CMK (cell line): ENCODE results near the gene TMEM9.
A peak's percentile ranks its signal among the peaks of the same experiment; 100 is the strongest.

Experiments
- DNase-seq: peaks from one replicate; pipeline ENCODE4 v3.0.0-alpha.2; 2010; ENCODE audit warnings: low read depth

Gene TMEM9

GRCh38 chr1:201126832-201127754 is 27.2 kb downstream of the TMEM9 start, which contains the start of gene ASCL5:
ASCL5 (minus strand) TSS chr1:201127184; CDS start chr1:201115372, 11,812 bp downstream.
- DNase-seq: no peak

DNA sequence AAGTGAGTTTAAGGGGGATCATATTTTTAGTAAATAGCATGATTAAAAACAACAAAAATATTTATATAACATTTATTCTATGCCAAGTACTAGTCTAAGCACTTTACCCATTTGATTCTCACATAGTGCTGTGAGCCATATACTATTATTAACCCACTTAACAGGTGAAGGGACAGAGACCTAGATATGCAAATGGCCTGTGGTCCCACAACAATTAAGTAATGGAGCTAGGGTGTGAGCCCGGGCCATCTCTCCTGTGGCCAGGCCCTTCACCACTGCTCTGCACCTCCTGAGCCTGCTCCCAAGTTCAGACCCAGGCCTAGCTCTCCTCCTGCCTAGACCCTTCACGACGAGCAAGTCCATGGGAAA is 27.8 kb downstream of the TMEM9 start:
- no peak for DNase-seq

GRCh38 chr1:201125800-201126199 is 28.5 kb downstream of the TMEM9 start:
- DNase-seq: no peak

DNA sequence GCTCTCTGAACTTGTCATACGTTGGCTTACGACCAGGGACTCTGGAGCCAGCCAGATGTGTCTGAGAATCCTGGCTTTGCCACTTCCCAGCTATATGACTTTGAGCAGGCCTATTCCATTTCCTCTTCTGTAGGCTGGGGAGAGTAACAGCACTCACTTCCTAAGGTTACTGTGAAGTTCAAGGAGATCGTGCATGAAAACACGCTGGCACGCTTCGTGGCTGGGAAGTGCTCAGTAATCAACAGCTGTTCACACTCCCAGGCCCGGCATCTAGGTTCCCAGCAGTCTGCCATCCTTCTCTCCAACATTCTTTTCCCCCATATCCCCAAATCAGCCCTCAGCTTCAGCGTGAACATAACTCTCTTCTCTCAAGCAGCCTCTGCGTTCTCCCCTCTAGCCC is 29.3 kb downstream of the TMEM9 start:
- no peak for DNase-seq

DNA sequence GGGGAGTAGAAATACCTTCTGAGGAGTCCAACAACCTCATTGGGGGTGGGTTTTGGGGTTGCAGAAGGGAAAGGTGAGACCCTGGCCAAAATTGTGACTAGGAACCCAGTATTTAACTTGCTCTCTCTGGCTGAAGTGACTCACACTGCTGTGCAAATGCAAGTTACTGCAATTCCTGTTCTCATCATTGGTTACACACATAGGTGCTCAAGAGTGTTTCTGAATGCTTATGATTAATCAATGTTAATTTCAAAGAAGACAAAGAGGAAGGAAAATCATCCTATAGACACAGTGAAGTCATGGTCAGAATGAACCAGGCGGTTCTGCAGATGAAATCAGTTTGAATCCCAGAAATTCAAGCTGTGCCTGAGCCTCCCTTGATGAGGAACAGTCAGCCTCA is 30.4 kb downstream of the TMEM9 start:
- no peak for DNase-seq

- DNase-seq: no peak
These were observed 31.8 kb downstream of the TMEM9 start for GRCh38 chr1:201122321-201122957.

- DNase-seq: no peak
These were observed 34.8 kb downstream of the TMEM9 start for GRCh38 chr1:201119206-201120197.

DNA sequence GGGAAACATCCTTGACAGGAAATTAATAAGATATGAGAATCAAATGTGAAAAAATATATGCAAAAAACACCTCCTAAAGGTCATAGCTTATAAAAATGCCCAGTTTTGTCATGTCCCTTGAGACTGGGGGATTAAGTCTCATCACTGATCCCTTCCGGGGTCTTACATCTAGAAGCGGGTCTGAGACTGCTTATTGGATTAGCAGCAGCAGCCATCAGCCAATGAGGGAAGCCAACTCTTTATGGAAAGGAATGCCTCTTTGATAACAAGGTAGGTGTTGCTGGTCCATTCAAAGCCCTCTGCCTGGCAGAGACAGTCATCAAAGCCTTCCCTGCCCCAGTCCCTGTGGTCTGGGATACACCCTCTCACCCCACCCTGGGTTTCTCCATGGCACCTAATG is 38.2 kb downstream of the TMEM9 start:
- DNase-seq: no peak

DNA sequence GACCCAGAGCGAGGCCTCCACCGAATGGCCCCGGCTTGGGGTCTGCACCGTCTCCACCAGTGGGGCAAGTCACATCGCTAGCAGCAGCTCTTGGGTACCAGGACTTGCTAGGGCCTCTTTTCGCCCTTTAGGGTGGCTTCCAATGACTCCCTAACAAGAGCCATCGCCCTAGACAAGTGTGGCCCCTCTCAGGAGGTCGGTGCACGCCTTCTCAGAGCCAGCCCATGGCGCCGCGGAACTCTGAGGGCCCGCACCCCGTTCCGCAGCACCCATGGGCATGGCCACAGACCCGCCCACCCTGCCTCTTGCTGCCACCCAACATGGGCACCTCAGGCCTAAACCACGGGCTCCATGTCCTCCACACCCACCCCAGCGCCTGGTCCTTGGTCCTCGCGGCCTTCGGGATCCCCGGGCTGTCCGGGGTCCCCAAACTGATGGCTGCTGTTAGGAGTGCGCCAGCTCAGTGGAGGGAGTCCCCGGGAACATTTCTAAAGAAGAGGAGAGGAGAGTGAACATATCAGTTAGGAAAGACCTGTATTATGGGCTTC is 38.8 kb downstream of the TMEM9 start:
- no peak for DNase-seq

GRCh38 chr1:201114245-201115131 is 39.8 kb downstream of the TMEM9 start:
- DNase-seq: peak; percentile 48

DNA sequence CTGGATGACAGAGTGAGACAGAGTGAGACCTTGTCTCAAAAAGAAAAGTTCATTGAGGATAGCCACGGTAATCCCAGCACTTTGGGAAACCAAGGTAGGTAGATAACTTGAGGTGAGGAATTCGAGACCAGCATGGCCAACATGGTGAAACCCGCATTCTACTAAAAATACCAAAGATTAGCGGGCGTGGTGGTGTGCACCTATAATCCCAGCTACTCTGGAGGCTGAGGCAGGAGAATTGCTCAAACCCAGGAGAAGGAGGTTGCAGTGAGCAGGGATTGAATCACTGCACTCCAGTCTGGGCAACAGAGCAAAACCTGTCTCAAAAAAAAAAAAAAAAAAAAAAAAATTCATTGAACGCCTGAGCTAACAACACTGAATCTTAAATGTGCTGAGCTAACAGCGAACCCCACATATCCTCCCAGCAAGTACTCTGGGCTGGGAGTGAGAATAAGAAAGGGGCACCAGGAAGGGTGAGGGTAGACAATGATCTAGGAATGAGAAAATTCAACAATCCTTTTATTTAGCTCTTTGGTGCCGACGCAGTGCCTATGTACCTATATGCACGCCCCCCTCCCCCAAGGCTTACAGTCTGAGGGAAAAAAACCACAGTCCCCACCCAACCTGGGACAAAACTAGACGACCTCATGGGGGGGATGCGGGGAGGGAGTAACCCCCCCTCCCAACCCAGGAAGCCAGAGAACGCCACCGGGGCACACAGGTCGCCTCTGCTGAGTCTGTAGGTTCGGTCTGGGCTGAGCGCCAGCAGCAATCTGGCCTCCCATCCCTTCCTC is 40.6 kb downstream of the TMEM9 start:
- DNase-seq: no peak

DNA sequence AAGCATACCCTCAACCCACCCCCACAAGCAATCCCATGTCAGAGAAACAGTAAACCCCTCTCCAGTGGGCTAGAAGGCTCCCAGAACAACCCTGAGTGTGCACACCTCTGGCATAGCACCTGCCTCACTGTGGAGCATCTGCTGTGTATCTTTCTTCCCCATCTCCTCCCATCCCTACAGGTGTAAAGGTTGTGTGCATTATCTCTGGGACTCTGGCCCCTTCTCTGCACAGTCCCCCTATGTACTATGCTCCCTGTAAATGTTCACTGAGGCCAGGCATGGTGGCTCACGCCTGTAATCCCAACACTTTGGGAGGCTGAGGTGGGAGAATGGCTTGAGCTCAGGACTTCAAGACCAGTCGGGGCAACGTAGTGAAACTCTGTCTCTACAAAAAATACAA is 41.3 kb downstream of the TMEM9 start:
- no peak for DNase-seq

GRCh38 chr1:201112173-201112731 is 42.0 kb downstream of the TMEM9 start, which contains the start of gene CACNA1S:
CACNA1S (minus strand) TSS chr1:201112426; CDS start chr1:201112339, 87 bp downstream.
- no peak for DNase-seq

- no peak for DNase-seq
These were observed 42.6 kb downstream of the TMEM9 start for GRCh38 chr1:201111672-201112071.

DNA sequence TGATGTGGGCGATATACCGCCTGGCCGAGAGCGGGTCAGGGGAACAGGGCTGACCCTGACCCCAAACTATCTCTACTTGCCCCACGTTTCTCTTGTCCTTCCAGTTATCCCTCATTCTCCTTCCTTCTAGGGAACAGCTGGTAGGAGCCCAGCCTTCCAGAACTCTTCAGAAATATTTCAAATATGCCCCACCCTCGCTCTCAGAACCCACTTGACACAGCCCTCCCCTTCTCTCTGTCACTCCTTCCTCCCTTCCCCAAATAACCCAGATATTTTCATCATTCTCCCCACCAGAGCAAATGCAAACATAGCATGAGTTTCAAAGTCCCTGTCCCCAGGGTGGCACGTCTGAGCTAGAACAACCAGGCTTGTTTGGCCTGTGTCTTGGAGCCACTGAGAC is 43.1 kb downstream of the TMEM9 start:
- DNase-seq: no peak

DNA sequence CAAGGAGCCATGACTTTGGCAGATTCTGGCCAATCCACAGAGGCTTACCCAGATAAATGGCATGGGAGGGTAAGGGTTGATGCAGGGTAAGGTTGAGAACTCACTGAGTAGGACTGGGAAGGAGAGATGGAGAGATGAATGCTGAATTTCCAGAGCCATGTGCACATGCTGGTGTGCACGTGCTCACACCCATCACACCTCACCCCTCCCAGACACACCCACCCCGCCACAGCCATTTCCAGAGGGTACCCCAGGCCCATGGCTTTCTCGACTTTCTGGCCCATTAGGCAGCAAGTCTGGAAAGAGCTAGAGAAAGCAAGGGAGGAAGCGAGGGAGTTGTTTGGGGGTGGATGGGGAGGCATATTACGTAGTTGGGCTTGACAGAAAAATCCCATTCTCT is 43.7 kb downstream of the TMEM9 start:
- DNase-seq: no peak

- DNase-seq: no peak
These were observed 44.1 kb downstream of the TMEM9 start for GRCh38 chr1:201110138-201110537.

DNA sequence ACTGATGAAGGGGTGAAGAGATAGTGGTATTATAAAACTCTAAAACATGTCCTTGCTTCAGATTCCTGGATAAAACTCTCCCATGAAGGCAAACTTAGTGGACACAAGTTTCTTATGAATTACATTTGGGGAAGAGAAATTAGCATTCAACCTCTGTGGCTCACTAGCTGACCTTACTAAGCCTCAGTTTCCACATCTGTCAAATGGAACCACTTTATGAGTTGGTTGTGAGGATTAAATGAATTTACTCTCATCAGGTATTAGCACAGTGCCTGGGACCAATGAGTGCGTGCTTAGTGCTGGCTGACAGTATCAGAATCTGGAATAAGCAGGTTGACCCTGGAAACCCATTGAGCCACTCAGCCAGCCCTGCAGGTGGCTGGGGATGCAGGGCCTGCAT is 44.6 kb downstream of the TMEM9 start:
- no peak for DNase-seq

DNA sequence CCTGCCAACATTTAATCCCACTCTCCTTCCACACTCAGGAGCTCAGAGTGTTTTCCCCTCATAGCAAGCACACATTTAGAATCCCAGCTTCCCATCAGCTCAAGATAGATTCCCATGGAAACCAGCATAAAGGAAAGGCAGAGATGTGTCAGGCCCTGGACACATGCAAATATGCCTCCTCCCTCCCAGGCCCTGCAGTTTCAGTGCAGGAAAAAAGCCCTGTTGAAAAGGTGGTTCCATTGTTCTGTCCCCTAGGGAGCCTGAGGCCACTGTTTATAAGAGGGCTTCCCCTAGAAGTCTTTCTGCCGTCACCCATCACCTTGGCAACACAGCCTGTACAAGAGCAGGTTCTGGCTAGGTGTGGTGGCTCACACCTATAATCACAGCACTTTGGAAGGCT is 45.7 kb downstream of the TMEM9 start:
- DNase-seq: no peak

GRCh38 chr1:201105688-201106087 is 48.6 kb downstream of the TMEM9 start:
- DNase-seq: no peak
